Progenitor cell of endocrine pancreas (in vitro differentiated cells): ENCODE measurements around the gene NRBF2. TPM values are rescaled to one million over a fixed set of nuclear protein-coding genes. Genes with fewer than 3 reads are reported as not detected.

Experiments used
- DNase-seq: peaks from one replicate; pipeline ENCODE4 v3.0.0; 2021; ENCODE audit warnings: low spot score; ENCODE audit not compliant: unreplicated experiment
- H3K27ac Mint-ChIP-seq: 2 replicates; pipeline ENCODE4 v1.8.0; 2021; ENCODE audit warnings: mild to moderate bottlenecking, moderate library complexity, mixed read lengths
- H3K27me3 Mint-ChIP-seq: 2 replicates; pipeline ENCODE4 v1.8.0; 2021; ENCODE audit warnings: mixed read lengths
- H3K36me3 Mint-ChIP-seq: 2 replicates; pipeline ENCODE4 v1.8.0; 2022; ENCODE audit warnings: mixed read lengths; ENCODE audit not compliant: insufficient read depth
- H3K4me1 Mint-ChIP-seq: 2 replicates; pipeline ENCODE4 v1.8.0; 2021; ENCODE audit warnings: low read depth, mixed read lengths
- H3K4me3 Mint-ChIP-seq: 2 replicates; pipeline ENCODE4 v1.8.0; 2021; ENCODE audit warnings: low read depth, mild to moderate bottlenecking, moderate library complexity, mixed read lengths
- H3K9me3 Mint-ChIP-seq: 2 replicates; pipeline ENCODE4 v1.8.0; 2021; ENCODE audit warnings: low read depth, mixed read lengths
- CTCF ChIP-seq: fragments of 200-600 bp; sonication (generic); IDR thresholded peaks from one replicate; pipeline ENCODE4 v1.5.0; 2021; ENCODE audit warnings: antibody characterized with exemption, mild to moderate bottlenecking; ENCODE audit not compliant: unreplicated experiment
- total RNA-seq: library from RNA; stranded (reverse); gene quantifications from 2 replicates; pipeline ENCODE4 v1.2.1, GENCODE V29; 2021

Gene NRBF2
- total RNA-seq, 1 donor from 2014 or later: 20.3 TPM

GRCh38 chr10:63156236-63156635, 23.1 kb downstream of the NRBF2 start:
- H3K4me3 Mint-ChIP-seq: no peak overlapping the region
- no peaks in the 10 kb centered on the region for H3K9me3 Mint-ChIP-seq
- H3K27ac Mint-ChIP-seq: no peak overlapping the region
- peaks cover 9% of the 10 kb centered on the region for H3K4me1 Mint-ChIP-seq
- TF ChIP-seq CTCF: no peak
- H3K36me3 Mint-ChIP-seq: peaks cover 12% of the 10 kb centered on the region
- no peaks in the 10 kb centered on the region for H3K27me3 Mint-ChIP-seq
- no peak for DNase-seq

- Mint-ChIP-seq H3K4me1 (no peaks in the 10 kb centered on the region), H3K27me3 (no peaks in the 10 kb centered on the region), H3K36me3 (peaks cover 8% of the 10 kb centered on the region), H3K9me3 (no peaks in the 10 kb centered on the region), H3K4me3 (no peak overlapping the region), H3K27ac (peak overlapping the region; percentile 29)
- peak; percentile 88 for TF ChIP-seq CTCF
- peak; percentile 20 for DNase-seq
These were observed 24.9 kb downstream of the NRBF2 start for GRCh38 chr10:63157845-63158624.

GRCh38 chr10:63161592-63161991, 28.5 kb downstream of the NRBF2 start:
- no peak for DNase-seq
- TF ChIP-seq CTCF: no peak
- Mint-ChIP-seq H3K27me3 (no peaks in the 10 kb centered on the region), H3K27ac (peak overlapping the region; percentile 12), H3K9me3 (no peaks in the 10 kb centered on the region), H3K36me3 (peaks cover 1% of the 10 kb centered on the region), H3K4me1 (no peaks in the 10 kb centered on the region), H3K4me3 (no peak overlapping the region)

- Mint-ChIP-seq H3K36me3 (peaks cover 8% of the 10 kb centered on the region), H3K9me3 (no peaks in the 10 kb centered on the region), H3K27ac (peak overlapping the region; percentile 50), H3K4me3 (no peak overlapping the region), H3K27me3 (no peaks in the 10 kb centered on the region), H3K4me1 (peaks cover 10% of the 10 kb centered on the region)
- no peak for TF ChIP-seq CTCF
- DNase-seq: no peak
These were observed 31.1 kb downstream of the NRBF2 start for GRCh38 chr10:63164166-63164623.

- Mint-ChIP-seq H3K36me3 (peaks cover 10% of the 10 kb centered on the region), H3K4me1 (peaks cover 18% of the 10 kb centered on the region), H3K27ac (no peak overlapping the region), H3K9me3 (no peaks in the 10 kb centered on the region), H3K27me3 (no peaks in the 10 kb centered on the region), H3K4me3 (no peak overlapping the region)
- DNase-seq: no peak
- TF ChIP-seq CTCF: no peak
These were observed 32.1 kb downstream of the NRBF2 start for GRCh38 chr10:63165249-63165648.
